ENCODE results near the gene RAPGEF3.

RAPGEF3 gene

DNA sequence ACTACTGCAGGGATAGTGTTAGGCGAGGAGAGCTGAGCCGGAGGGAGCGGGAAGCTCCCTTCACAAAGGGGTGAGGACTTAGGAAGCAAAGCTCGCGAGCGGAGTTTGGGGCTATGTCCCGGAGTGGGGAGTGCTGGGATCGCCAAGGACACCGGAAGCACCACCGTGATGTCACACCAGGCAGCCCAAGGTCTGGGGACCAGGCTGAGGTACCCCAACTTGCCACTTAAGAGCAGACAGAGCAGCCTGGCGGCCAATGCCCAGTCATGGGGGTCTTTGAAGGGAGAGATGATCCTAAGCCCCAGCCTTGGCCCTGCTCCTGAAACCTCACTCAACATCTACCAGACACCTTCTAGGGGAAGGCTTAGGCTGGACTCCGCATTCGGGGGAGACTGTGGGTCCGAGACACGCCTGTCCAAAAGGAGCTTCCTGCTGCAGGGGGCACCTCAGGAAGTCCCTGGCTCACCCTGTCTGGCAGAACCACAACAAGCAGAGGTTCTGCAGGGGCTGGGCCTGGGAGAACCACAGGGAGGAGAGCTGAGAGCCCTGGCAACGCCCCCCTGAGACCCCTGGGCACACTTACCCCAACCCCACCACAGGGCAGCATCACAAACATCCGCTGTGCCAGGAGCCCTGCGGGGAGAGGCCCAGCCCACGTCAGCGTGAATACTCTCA is 32.1 kb upstream of the RAPGEF3 start:
- no peak for DNase-seq

DNA sequence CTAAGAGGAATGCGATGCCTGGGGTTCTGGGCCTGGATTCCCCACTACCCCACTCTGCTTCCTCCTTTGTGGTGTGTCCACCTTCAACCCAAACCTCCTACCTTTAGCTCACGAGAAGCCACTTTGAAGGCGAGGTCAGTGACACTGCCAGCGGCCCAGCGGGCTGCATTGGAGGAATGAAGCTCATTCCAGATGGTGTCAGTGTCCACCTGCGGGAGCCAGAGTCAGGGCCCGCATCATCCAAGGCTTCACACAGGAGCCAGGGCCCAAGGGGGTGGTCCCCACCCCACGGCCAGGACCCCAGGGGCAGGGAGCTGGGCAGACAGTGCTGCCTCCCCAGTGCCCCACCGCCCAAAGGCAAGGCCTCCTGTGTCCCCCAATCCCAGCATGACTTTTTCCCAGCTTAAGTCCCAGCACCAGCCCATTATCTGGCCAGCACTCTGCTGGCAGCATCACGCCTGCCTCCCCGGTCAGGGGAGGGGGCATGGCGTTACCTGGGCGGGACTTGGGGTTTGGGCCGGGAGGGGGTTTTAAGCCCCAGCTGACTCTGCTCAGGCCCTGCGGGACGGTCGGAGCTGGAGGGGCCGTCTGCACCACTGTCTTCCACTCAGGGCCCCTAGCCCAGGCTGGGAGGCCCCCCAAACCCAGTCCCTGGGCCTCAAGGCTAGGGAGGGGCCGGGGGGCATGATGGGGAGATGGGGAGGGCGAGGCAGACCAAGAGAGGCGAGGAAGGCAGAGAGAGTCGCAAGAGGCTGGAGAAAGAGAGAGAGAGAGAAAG is 31.2 kb upstream of the RAPGEF3 start:
- DNase-seq, result no peak

DNA sequence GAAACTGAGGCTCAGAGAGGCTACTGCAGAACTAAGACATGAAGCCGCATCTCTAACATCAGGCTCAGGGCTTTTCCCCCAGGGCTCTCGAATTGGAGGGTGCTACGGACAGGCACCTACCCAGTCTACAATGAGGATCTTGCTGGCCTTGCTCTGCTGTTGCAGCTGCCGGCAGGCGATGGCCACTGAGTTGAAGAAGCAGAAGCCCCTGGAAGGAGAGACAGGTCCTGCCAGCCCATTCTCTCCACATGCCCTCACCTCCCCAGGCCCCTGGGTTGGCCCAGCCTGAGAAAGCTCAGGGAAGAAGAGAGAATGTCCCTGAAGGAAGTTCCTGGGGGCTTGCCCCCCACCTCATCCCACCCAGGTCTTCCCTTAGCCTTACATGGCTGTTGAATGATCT is 30.5 kb upstream of the RAPGEF3 start:
- DNase-seq, result no peak

- DNase-seq, result no peak
Measured at GRCh38 chr12:47787596-47788319, 29.1 kb upstream of the RAPGEF3 start.

DNA sequence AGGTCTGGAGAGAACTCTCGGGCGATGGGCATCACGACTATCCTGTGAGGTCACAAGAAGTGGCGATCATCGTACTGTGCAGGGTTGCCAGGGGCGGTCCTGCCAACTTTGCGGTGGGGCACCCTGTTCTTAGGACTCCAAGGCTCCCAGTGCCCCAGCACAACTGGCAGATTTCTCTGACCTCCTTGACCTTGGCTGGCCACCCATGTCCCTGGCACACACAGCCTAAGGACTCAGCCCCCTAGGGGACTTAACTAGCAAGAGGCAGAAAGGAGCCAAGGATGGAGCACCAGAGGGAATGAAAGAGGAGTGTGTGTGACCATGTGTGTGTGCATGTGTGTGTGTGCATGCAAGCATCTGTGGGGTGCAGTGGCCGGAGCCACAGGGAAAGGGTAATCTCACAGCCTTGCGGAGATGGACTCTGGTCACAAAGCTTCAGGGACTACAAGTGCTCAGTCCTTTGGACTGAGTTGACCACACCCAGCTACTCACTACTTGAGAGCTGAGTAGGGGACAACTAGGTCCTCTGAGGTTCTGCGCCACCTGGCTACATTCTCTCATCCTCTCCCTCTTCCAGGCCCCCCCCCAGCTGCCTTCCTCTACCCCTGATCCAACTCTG is 28.1 kb upstream of the RAPGEF3 start:
- no peak for DNase-seq

GRCh38 chr12:47785887-47786661 is 27.4 kb upstream of the RAPGEF3 start:
- no peak for DNase-seq

GRCh38 chr12:47785036-47785886 is 26.6 kb upstream of the RAPGEF3 start:
- no peak for DNase-seq

DNA sequence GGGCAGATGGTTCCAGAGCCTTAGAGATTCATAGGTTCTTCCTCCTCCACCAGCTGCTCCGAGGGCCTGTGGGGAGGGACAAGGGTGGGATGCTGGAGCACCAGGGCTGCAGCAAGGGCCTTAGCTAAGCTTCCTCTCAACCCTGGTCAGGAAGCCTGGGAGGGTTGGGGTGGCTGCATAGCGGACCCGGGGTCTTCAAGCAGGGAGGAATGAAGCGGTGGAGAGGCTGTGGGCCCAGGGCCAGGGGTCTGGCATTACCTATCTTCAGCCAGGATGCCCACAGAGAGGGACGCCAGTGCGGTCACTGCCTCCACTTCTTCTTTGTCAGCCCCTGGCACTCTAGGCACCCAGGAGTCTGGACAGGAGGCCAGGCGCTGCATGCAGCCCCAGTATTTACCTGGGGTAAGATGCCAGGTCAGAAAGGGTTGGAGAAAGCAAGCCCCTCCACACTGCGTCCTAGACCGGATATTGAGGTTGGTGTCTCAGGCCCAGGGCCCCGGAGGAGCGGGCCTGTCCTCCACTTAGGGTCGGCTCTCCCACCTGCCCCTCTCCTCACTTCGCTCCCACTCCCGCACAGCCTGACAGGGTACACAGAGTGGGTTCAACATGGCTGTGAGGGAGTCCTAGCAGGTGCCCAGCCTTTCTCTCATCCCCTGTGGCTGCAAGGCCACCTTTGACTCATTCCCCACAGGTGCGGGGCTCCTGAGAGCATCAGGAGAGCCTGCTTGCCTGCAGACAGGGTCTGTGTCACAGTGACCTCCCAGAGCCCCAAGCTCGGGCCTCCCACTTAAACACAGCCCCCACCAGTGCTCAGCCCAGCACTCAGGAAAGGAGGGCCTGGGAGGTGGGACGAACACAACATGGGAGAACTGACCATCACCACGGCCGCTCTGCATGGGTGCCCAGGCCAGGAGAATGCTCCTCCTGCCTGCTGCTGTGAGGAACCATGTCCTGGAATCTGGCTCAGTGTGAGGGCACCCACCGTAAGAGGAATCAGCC is 25.4 kb upstream of the RAPGEF3 start:
- DNase-seq, result no peak

- DNase-seq, result no peak
Measured at GRCh38 chr12:47783024-47783755, 24.5 kb upstream of the RAPGEF3 start.

- no peak for DNase-seq
Measured at GRCh38 chr12:47782372-47782770, 23.7 kb upstream of the RAPGEF3 start.

DNA sequence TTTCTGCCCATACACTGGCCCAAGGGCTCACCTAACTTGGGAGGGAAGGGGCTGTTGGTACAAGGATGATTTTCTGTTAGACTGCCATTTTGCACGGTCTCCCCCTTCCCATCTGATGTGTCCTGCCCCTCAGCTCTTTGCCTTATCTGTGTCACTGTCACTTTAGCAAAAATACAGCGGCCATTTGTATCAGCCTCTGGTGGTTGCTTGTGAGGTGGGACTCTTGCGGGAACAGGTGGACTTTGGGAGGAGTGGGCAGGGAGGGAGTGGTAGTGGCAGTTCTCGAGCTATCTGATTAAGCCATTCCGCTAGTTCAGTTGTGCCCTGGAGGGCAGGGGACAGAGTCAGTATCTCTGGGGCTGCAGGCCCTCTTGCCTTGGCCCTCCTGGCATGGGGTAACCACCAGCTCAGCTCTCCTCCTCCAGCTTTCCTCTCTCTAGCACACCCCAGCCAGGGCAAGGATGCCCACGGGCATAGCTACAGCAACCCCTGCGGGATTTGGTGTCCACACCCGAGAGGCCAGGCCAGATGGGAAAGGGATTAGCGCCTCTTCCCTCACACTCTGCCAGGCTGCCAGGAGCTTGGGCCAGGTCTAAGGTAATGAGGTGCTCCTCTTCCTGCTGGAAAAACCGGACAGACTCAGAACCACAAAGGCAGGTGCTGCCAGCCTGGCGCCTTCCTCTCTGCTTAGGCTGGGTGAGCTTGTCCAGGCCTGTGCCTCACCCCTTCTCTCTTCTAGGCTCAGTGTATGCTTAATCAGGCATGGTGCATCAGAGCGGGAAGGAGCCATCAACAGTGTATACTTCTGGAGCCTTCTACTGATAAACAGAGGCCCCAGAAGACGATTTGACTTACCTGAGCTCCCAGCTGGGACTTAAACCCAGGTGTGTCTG is 23.0 kb upstream of the RAPGEF3 start:
- DNase-seq, result no peak

GRCh38 chr12:47779943-47780504 is 21.3 kb upstream of the RAPGEF3 start:
- DNase-seq, result no peak

- peak; percentile 84 to 91 for DNase-seq
Measured at GRCh38 chr12:47779301-47779942, 20.7 kb upstream of the RAPGEF3 start.

DNA sequence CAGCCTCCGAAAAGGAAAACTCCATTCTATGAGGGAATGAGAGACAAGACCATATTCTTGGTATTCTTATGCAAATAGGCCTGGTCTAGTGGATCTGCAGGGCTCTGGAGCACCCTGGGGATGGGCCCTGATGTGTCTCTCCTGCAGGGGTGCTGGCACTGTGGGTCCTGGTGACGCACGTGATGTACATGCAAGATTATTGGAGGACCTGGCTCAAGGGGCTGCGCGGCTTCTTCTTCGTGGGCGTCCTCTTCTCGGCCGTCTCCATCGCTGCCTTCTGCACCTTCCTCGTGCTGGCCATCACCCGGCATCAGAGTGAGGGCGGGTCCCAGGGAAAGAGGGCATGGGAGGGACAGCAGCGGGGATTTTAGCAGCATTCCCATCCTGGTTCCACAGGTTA is 20.2 kb upstream of the RAPGEF3 start:
- DNase-seq, result no peak

- DNase-seq, result peak; percentile 88 to 92
Measured at GRCh38 chr12:47777741-47778558, 19.3 kb upstream of the RAPGEF3 start.

- no peak for DNase-seq
Measured at GRCh38 chr12:47777151-47777550, 18.5 kb upstream of the RAPGEF3 start.
